ENCODE data around the gene MLLT3.

MLLT3 gene

GRCh38 chr9:20303996-20304395, 318.3 kb downstream of the MLLT3 start:
- no peak for TF ChIP-seq CTCF (IDR thresholded peaks at IDR 0.05; ENCODE audit: borderline replicate concordance, insufficient read depth, low read depth, low read length)
- H3K4me3 ChIP-seq (ENCODE audit: low read depth, low read length): no peak overlapping the region

- no peak for TF ChIP-seq CTCF (IDR thresholded peaks at IDR 0.05; ENCODE audit: borderline replicate concordance, insufficient read depth, low read depth, low read length)
- H3K4me3 ChIP-seq (ENCODE audit: low read depth, low read length): no peak overlapping the region
Observed at GRCh38 chr9:20303066-20303465, 319.2 kb downstream of the MLLT3 start.

- H3K4me3 ChIP-seq (ENCODE audit: low read depth, low read length): no peak overlapping the region
- no peak for TF ChIP-seq CTCF (IDR thresholded peaks at IDR 0.05; ENCODE audit: borderline replicate concordance, insufficient read depth, low read depth, low read length)
Observed at GRCh38 chr9:20302197-20302596, 320.1 kb downstream of the MLLT3 start.

GRCh38 chr9:20300430-20301115, 321.7 kb downstream of the MLLT3 start:
- no peak overlapping the region for H3K4me3 ChIP-seq (ENCODE audit: low read depth, low read length)

GRCh38 chr9:20297646-20298084, 324.6 kb downstream of the MLLT3 start:
- no peak for TF ChIP-seq CTCF (IDR thresholded peaks at IDR 0.05; ENCODE audit: borderline replicate concordance, insufficient read depth, low read depth, low read length)

More at GRCh38 chr9:20300430-20301115, 321.7 kb downstream of the MLLT3 start:
- no peak for TF ChIP-seq CTCF (IDR thresholded peaks at IDR 0.05; ENCODE audit: borderline replicate concordance, insufficient read depth, low read depth, low read length)

GRCh38 chr9:20295555-20295954, 326.7 kb downstream of the MLLT3 start:
- H3K4me3 ChIP-seq (ENCODE audit: low read depth, low read length): no peak overlapping the region
- TF ChIP-seq CTCF (IDR thresholded peaks at IDR 0.05; ENCODE audit: borderline replicate concordance, insufficient read depth, low read depth, low read length): no peak

More at GRCh38 chr9:20297646-20298084, 324.6 kb downstream of the MLLT3 start:
- no peak overlapping the region for H3K4me3 ChIP-seq (ENCODE audit: low read depth, low read length)

GRCh38 chr9:20294046-20294750, 328.1 kb downstream of the MLLT3 start:
- no peak overlapping the region for H3K4me3 ChIP-seq (ENCODE audit: low read depth, low read length)
- no peak for TF ChIP-seq CTCF (IDR thresholded peaks at IDR 0.05; ENCODE audit: borderline replicate concordance, insufficient read depth, low read depth, low read length)
